Endothelial cell of umbilical vein (primary cell): ENCODE results near the gene FGD3.

Source experiments
- EZH2 ChIP-seq: IDR thresholded peaks from 2 replicates; pipeline ENCODE4 v1.6.1; 2012; ENCODE audit warnings: borderline replicate concordance, low read depth, mild to moderate bottlenecking, moderate library complexity, low read length, inconsistent platforms; ENCODE audit not compliant: severe bottlenecking
- GATA2 ChIP-seq: IDR thresholded peaks from 2 replicates; pipeline ENCODE4 v1.7.0; 2011; ENCODE audit warnings: low read depth, mild to moderate bottlenecking, moderate library complexity, mixed read lengths, low read length; ENCODE audit not compliant: insufficient read length, insufficient read depth
- MYC ChIP-seq: IDR thresholded peaks from one replicate; pipeline ENCODE4 v1.6.1; 2011; ENCODE audit warnings: mild to moderate bottlenecking, low read depth, low read length
- POLR2A ChIP-seq: IDR thresholded peaks from 2 replicates; pipeline ENCODE4 v1.6.1; 2012; ENCODE audit warnings: low read depth, mild to moderate bottlenecking, control low read depth, low read length
- POLR2AphosphoS5 ChIP-seq: IDR thresholded peaks from 2 replicates; pipeline ENCODE4 v1.6.1; 2012; ENCODE audit warnings: low read depth, mild to moderate bottlenecking, control low read depth, low read length, moderate library complexity; ENCODE audit not compliant: insufficient read depth
- TF ChIP-seq, protein P1 (sequence below), 2 donors: IDR thresholded peaks; 1 replicate in 1 of 2; 2 replicates in 1 of 2; pipeline ENCODE4 v1.5.1; 2011; ENCODE audit warnings: low read length in 2 of 2, mild to moderate bottlenecking in 2 of 2, moderate library complexity in 2 of 2, control low read depth in 1 of 2, inconsistent platforms in 1 of 2, low read depth in 1 of 2; ENCODE audit not compliant: insufficient read depth in 1 of 2; ENCODE audit errors: extremely low read depth in 1 of 2
- TF ChIP-seq, protein P2 (sequence below): IDR thresholded peaks from 2 replicates; pipeline ENCODE4 v1.6.1; 2011; ENCODE audit not compliant: insufficient read depth, insufficient read length

DNA sequence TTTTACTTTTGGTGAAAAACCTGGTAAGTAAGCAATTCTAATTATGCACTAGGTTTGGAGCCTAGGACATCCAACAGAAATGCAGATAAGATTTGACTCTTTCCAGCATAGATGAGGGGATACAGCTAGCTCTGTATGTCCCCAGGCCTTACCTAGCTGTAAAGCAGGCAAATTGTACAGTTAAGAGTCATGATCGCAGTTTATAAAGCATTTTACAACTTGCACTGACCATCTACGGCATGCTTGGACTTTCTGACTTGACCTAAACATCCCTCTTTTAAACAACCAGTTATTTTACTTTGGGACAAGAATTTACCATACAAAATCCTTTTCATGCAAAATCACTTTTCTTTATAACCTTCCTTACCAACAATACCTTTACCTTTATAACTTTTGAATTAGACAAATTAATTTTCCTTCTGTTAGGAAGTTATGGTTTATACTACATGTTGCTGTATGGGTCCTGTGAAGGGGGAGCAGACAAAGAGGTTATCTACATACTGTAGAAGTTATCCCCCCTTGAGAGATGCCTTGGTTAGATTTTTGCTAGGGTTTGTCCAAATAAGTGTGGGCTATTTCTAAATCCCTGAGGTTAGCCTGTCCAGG, 36.8 kb downstream of the FGD3 start:
- TF ChIP-seq EZH2 (no peak), POLR2AphosphoS5 (no peak), MYC (no peak), POLR2A (no peak), GATA2 (no peak)
- TF ChIP-seq, protein P1, sequence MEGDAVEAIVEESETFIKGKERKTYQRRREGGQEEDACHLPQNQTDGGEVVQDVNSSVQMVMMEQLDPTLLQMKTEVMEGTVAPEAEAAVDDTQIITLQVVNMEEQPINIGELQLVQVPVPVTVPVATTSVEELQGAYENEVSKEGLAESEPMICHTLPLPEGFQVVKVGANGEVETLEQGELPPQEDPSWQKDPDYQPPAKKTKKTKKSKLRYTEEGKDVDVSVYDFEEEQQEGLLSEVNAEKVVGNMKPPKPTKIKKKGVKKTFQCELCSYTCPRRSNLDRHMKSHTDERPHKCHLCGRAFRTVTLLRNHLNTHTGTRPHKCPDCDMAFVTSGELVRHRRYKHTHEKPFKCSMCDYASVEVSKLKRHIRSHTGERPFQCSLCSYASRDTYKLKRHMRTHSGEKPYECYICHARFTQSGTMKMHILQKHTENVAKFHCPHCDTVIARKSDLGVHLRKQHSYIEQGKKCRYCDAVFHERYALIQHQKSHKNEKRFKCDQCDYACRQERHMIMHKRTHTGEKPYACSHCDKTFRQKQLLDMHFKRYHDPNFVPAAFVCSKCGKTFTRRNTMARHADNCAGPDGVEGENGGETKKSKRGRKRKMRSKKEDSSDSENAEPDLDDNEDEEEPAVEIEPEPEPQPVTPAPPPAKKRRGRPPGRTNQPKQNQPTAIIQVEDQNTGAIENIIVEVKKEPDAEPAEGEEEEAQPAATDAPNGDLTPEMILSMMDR (IDR thresholded peaks at IDR 0.05; ENCODE audit: extremely low read depth in 1 of 2, insufficient read depth in 1 of 2, low read depth in 1 of 2, low read length in 2 of 2): no peak
- TF ChIP-seq, protein P2, sequence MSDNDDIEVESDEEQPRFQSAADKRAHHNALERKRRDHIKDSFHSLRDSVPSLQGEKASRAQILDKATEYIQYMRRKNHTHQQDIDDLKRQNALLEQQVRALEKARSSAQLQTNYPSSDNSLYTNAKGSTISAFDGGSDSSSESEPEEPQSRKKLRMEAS: no peak
